ENCODE data around the gene NET1.

The NET1 gene

DNA sequence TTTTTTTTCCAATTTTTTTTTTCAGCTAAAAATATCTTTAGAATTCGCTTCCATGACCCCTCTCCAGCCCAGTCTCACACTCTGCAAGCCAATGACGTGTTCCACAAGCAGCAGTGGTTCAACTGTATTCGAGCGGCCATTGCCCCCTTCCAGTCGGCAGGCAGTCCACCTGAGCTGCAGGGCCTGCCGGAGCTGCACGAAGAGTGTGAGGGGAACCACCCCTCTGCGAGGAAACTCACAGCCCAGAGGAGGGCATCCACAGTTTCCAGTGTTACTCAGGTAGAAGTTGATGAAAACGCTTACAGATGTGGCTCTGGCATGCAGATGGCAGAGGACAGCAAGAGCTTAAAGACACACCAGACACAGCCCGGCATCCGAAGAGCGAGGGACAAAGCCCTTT, 44.2 kb downstream of the NET1 start:
- 99% methylated on average over 12 of the region's 12 CpGs for WGBS (ENCODE audit: insufficient coverage)
- ChIA-PET POLR2A (no interaction called here), CTCF (interaction anchor here (0.6 to 1.6 kb wide), 2 partner anchors 10 to 337 kb away, joined by 3 to 4 read pairs; no protein-coding TSS in a partner anchor)
- Histone ChIP-seq H3K27ac (ENCODE audit: insufficient read depth in 1 of 2, low read depth in 1 of 2, low read length in 2 of 2, poor library complexity in 1 of 2, severe bottlenecking in 2 of 2) (no peak overlapping the region), H3K27me3 (replicated peaks in 2 of 5; ENCODE audit: control insufficient read depth in 4 of 5, insufficient read depth in 5 of 5, low read length in 4 of 5) (no peaks in the 10 kb centered on the region), H3K4me3 (ENCODE audit: control insufficient read depth in 1 of 7, extremely low read depth in 1 of 7, insufficient read depth in 4 of 7, low read depth in 2 of 7, low read length in 6 of 7) (no peak overlapping the region), H3K36me3 (ENCODE audit: control insufficient read depth in 4 of 4, insufficient read depth in 4 of 4, low read length in 3 of 4) (peaks cover 17 to 81% (median 55%) of the 10 kb centered on the region in 4 experiments), H3K4me1 (ENCODE audit: control extremely low read depth in 1 of 4, control insufficient read depth in 4 of 4, insufficient read depth in 4 of 4, low read length in 3 of 4) (peaks cover 0 to 2% (median 0%) of the 10 kb centered on the region in 4 experiments), H3K9me3 (ENCODE audit: control extremely low read depth in 1 of 5, control insufficient read depth in 4 of 5, insufficient read depth in 2 of 5, low read depth in 1 of 5, low read length in 4 of 5) (no peaks in the 10 kb centered on the region)
- no peak for DNase-seq

DNA sequence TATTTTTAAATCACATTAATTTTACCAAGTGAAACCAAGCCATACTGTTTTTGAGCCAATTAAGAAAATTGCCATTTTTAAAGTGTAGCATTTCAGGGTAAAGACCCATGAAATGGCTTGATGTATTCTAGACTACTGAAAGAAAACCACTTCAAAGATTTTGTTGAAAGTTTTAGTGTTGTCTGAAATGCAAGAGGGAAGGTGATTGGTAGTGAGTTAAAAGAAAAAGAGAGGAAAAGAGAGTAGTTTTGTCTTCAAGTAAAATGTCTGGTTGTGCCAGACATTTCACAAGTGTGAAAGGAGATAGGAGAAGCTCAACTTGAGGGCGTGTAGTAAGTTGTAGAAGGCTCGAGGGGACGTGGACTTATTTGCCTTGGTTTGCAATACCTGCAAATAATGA, 45.4 kb downstream of the NET1 start:
- H3K4me3 ChIP-seq (ENCODE audit: control insufficient read depth in 1 of 7, extremely low read depth in 1 of 7, insufficient read depth in 4 of 7, low read depth in 2 of 7, low read length in 6 of 7) = no peak overlapping the region
- H3K9me3 ChIP-seq (ENCODE audit: control extremely low read depth in 1 of 5, control insufficient read depth in 4 of 5, insufficient read depth in 2 of 5, low read depth in 1 of 5, low read length in 4 of 5) = no peaks in the 10 kb centered on the region
- peaks cover 0 to 9% (median 7%) of the 10 kb centered on the region in 4 experiments for H3K4me1 ChIP-seq (ENCODE audit: control extremely low read depth in 1 of 4, control insufficient read depth in 4 of 4, insufficient read depth in 4 of 4, low read length in 3 of 4)
- H3K27ac ChIP-seq (ENCODE audit: insufficient read depth in 1 of 2, low read depth in 1 of 2, low read length in 2 of 2, poor library complexity in 1 of 2, severe bottlenecking in 2 of 2) = no peak overlapping the region
- ChIA-PET POLR2A (no interaction called here), CTCF (no interaction called here)
- WGBS (ENCODE audit: insufficient coverage) = 93% methylated on average over 2 of the region's 3 CpGs
- no peaks in the 10 kb centered on the region for H3K27me3 ChIP-seq (replicated peaks in 2 of 5; ENCODE audit: control insufficient read depth in 4 of 5, insufficient read depth in 5 of 5, low read length in 4 of 5)
- DNase-seq = no peak
- H3K36me3 ChIP-seq (ENCODE audit: control insufficient read depth in 4 of 4, insufficient read depth in 4 of 4, low read length in 3 of 4) = peaks cover 13 to 74% (median 52%) of the 10 kb centered on the region in 4 experiments

DNA sequence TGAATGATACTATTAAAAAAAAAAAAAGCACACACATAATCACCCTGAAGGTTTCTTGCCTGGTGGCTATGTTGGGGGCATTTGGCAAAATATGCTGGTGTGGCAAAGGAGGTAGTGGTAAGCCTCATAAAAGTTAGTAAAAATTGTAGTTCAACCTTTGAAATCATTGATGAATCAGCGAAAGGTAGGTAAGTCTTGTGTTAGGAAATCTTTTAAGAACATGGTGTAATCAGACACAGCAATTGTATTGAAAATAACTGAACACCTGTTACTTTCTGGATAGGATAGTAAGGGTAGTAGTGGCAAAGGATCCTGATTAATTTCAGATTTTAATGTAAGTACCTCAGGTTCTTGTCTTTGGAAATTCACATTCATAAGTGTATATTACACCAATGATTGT, 46.1 kb downstream of the NET1 start:
- no peak overlapping the region for H3K27ac ChIP-seq (ENCODE audit: insufficient read depth in 1 of 2, low read depth in 1 of 2, low read length in 2 of 2, poor library complexity in 1 of 2, severe bottlenecking in 2 of 2)
- peaks cover 0 to 9% (median 7%) of the 10 kb centered on the region in 4 experiments for H3K4me1 ChIP-seq (ENCODE audit: control extremely low read depth in 1 of 4, control insufficient read depth in 4 of 4, insufficient read depth in 4 of 4, low read length in 3 of 4)
- WGBS (ENCODE audit: insufficient coverage) = 100% methylated on average over 1 of the region's 1 CpG
- H3K4me3 ChIP-seq (ENCODE audit: control insufficient read depth in 1 of 7, extremely low read depth in 1 of 7, insufficient read depth in 4 of 7, low read depth in 2 of 7, low read length in 6 of 7) = no peak overlapping the region
- POLR2A ChIA-PET = no interaction called here
- DNase-seq = no peak
- CTCF ChIA-PET = no interaction called here
- no peaks in the 10 kb centered on the region for H3K27me3 ChIP-seq (replicated peaks in 2 of 5; ENCODE audit: control insufficient read depth in 4 of 5, insufficient read depth in 5 of 5, low read length in 4 of 5)
- H3K36me3 ChIP-seq (ENCODE audit: control insufficient read depth in 4 of 4, insufficient read depth in 4 of 4, low read length in 3 of 4) = peaks cover 8 to 68% (median 46%) of the 10 kb centered on the region in 4 experiments
- no peaks in the 10 kb centered on the region for H3K9me3 ChIP-seq (ENCODE audit: control extremely low read depth in 1 of 5, control insufficient read depth in 4 of 5, insufficient read depth in 2 of 5, low read depth in 1 of 5, low read length in 4 of 5)

DNA sequence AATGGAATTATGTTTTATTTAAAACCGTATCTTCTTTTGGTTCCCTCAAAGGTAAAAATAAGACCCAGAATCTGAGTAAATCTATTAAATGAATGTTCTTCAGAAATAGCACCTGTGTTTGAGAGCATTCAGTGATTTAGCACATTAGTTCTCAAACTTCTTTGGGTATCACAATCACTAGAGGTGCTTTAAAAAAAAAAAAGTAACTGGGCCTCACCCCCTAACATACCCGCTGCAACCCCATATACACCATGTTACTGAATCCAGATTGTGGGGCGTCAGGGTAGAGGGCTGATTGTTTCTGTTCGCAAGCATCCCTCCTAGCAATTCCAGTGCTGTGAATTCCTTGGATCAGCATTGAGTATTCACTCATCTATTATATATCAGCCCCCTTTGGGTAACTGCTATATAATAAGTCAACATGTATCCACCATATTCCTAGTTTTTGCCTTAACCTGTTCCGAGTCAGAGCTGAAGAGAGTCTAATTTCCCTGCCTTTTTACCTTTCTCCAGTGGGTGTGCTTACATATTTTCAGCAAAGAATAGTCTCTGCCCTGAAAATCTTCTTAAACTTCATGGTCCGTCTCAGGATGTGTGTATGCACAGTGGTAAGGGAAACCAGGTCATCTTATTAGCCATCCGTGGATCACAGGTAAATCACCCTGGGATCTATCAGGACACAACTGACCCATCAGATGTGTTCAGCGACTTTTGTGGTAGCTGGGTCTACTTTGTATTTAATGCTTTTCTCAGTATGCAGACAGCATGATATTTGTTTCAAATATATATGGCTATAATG, 46.8 kb downstream of the NET1 start:
- Histone ChIP-seq H3K27me3 (replicated peaks in 2 of 5; ENCODE audit: control insufficient read depth in 4 of 5, insufficient read depth in 5 of 5, low read length in 4 of 5) (no peaks in the 10 kb centered on the region), H3K27ac (ENCODE audit: insufficient read depth in 1 of 2, low read depth in 1 of 2, low read length in 2 of 2, poor library complexity in 1 of 2, severe bottlenecking in 2 of 2) (no peak overlapping the region), H3K36me3 (ENCODE audit: control insufficient read depth in 4 of 4, insufficient read depth in 4 of 4, low read length in 3 of 4) (peaks cover 6 to 61% (median 39%) of the 10 kb centered on the region in 4 experiments), H3K4me1 (ENCODE audit: control extremely low read depth in 1 of 4, control insufficient read depth in 4 of 4, insufficient read depth in 4 of 4, low read length in 3 of 4) (peaks cover 0 to 9% (median 7%) of the 10 kb centered on the region in 4 experiments), H3K4me3 (ENCODE audit: control insufficient read depth in 1 of 7, extremely low read depth in 1 of 7, insufficient read depth in 4 of 7, low read depth in 2 of 7, low read length in 6 of 7) (no peak overlapping the region), H3K9me3 (ENCODE audit: control extremely low read depth in 1 of 5, control insufficient read depth in 4 of 5, insufficient read depth in 2 of 5, low read depth in 1 of 5, low read length in 4 of 5) (no peaks in the 10 kb centered on the region)
- DNase-seq = no peak
- POLR2A ChIA-PET = interaction anchor here (0.5 kb wide), 1 partner anchor 147 kb away, joined by 3 read pairs; no protein-coding TSS in a partner anchor
- CTCF ChIA-PET = no interaction called here
- WGBS (ENCODE audit: insufficient coverage) = 100% methylated on average over 5 of the region's 8 CpGs

DNA sequence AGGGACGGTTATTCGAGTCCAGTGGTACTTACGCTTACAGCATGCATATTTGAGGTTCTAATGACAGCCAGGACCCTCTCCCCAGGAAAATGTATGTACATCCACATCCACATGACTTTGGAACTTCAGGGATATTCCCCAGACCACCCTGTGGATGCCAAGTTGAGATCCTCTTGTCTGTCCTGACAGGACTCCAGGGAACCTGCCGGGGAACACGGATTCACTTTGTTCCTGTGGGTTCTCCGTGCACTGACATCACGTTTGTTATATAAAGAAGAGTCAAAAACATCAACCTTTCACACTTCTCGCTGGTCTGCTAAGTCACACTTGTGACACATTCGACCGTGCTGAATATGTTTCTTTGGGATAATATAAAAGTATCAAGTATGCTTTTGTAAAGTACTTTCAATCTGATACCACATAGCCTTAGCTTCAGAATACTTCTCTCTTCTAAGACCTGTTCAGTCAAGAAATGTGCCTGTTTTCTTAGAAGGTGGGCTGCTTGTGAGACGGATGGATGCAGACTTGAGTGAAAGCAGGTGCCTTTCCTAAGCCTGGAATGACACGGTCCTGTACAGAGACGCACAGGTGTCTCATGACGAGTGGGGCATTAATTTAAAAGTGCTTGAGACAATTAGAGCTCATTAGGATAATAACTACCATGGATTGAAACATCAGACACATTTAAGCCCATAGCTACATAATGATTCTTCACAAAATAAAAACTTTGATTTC, 48.3 kb downstream of the NET1 start:
- 98% methylated on average over 6 of the region's 14 CpGs for WGBS (ENCODE audit: insufficient coverage)
- ChIA-PET CTCF (interaction anchor here (0.8 to 3.5 kb wide), 6 partner anchors 10 to 39 kb away, joined by 3 to 15 read pairs (median 3); no protein-coding TSS in a partner anchor), POLR2A (no interaction called here)
- no peak for DNase-seq
- H3K27ac ChIP-seq (ENCODE audit: insufficient read depth in 1 of 2, low read depth in 1 of 2, low read length in 2 of 2, poor library complexity in 1 of 2, severe bottlenecking in 2 of 2) = no peak overlapping the region
- no peaks in the 10 kb centered on the region for H3K27me3 ChIP-seq (replicated peaks in 2 of 5; ENCODE audit: control insufficient read depth in 4 of 5, insufficient read depth in 5 of 5, low read length in 4 of 5)
- H3K4me1 ChIP-seq (ENCODE audit: control extremely low read depth in 1 of 4, control insufficient read depth in 4 of 4, insufficient read depth in 4 of 4, low read length in 3 of 4) = peaks cover 0 to 9% (median 7%) of the 10 kb centered on the region in 4 experiments
- no peak overlapping the region for H3K4me3 ChIP-seq (ENCODE audit: control insufficient read depth in 1 of 7, extremely low read depth in 1 of 7, insufficient read depth in 4 of 7, low read depth in 2 of 7, low read length in 6 of 7)
- peaks cover 3 to 46% (median 28%) of the 10 kb centered on the region in 4 experiments for H3K36me3 ChIP-seq (ENCODE audit: control insufficient read depth in 4 of 4, insufficient read depth in 4 of 4, low read length in 3 of 4)
- H3K9me3 ChIP-seq (ENCODE audit: control extremely low read depth in 1 of 5, control insufficient read depth in 4 of 5, insufficient read depth in 2 of 5, low read depth in 1 of 5, low read length in 4 of 5) = no peaks in the 10 kb centered on the region

DNA sequence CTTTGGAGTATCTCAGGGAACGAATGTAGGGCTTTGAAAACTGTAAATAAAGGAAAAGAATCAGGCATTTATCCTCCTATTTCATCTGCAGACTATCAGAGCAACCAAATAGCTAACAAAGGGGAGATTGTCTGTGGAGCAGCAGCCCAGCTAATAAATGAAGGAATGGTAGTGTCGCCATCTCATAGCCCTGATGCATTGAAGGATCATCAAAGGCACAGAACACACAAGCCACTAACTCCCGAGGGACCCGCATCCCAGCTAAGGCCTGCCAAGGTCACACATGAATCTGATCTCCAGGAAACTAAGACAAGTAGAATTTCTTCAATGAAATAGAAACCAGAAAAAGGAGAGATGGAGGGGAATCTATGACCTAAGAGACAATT, 48.8 kb downstream of the NET1 start:
- POLR2A ChIA-PET = interaction anchor here (1.1 kb wide), 1 partner anchor 15 kb away, joined by 3 read pairs; no protein-coding TSS in a partner anchor
- Histone ChIP-seq H3K9me3 (ENCODE audit: control extremely low read depth in 1 of 5, control insufficient read depth in 4 of 5, insufficient read depth in 2 of 5, low read depth in 1 of 5, low read length in 4 of 5) (no peaks in the 10 kb centered on the region), H3K27ac (ENCODE audit: insufficient read depth in 1 of 2, low read depth in 1 of 2, low read length in 2 of 2, poor library complexity in 1 of 2, severe bottlenecking in 2 of 2) (peak overlapping the region in 1 of 2 experiments; percentile 76), H3K4me1 (ENCODE audit: control extremely low read depth in 1 of 4, control insufficient read depth in 4 of 4, insufficient read depth in 4 of 4, low read length in 3 of 4) (peaks cover 0 to 9% (median 8%) of the 10 kb centered on the region in 4 experiments), H3K36me3 (ENCODE audit: control insufficient read depth in 4 of 4, insufficient read depth in 4 of 4, low read length in 3 of 4) (peaks cover 1 to 41% (median 23%) of the 10 kb centered on the region in 4 experiments), H3K4me3 (ENCODE audit: control insufficient read depth in 1 of 7, extremely low read depth in 1 of 7, insufficient read depth in 4 of 7, low read depth in 2 of 7, low read length in 6 of 7) (no peak overlapping the region), H3K27me3 (replicated peaks in 2 of 5; ENCODE audit: control insufficient read depth in 4 of 5, insufficient read depth in 5 of 5, low read length in 4 of 5) (no peaks in the 10 kb centered on the region)
- 100% methylated on average over 2 of the region's 4 CpGs for WGBS (ENCODE audit: insufficient coverage)
- CTCF ChIA-PET = interaction anchor here (0.8 to 3.5 kb wide), 7 partner anchors 11 to 162 kb away, joined by 3 to 15 read pairs (median 3); no protein-coding TSS in a partner anchor
- no peak for DNase-seq
